DOHH2 (cell line): ENCODE results near the gene SOX11.

Experiments used
- CTCF ChIP-seq: fragments of 200-600 bp; sonication (generic); IDR thresholded peaks from one replicate; pipeline ENCODE4 v1.5.1; 2014; ENCODE audit warnings: antibody characterized with exemption, mild to moderate bottlenecking, low read depth, low read length; ENCODE audit not compliant: poor library complexity, severe bottlenecking
- EZH2phosphoT487 ChIP-seq: fragments of 200-600 bp; sonication (generic); IDR thresholded peaks from 2 replicates; pipeline ENCODE4 v1.6.1; 2017; ENCODE audit warnings: borderline replicate concordance, mild to moderate bottlenecking, antibody characterized with exemption, low read length, moderate library complexity, mixed read lengths

DNA sequence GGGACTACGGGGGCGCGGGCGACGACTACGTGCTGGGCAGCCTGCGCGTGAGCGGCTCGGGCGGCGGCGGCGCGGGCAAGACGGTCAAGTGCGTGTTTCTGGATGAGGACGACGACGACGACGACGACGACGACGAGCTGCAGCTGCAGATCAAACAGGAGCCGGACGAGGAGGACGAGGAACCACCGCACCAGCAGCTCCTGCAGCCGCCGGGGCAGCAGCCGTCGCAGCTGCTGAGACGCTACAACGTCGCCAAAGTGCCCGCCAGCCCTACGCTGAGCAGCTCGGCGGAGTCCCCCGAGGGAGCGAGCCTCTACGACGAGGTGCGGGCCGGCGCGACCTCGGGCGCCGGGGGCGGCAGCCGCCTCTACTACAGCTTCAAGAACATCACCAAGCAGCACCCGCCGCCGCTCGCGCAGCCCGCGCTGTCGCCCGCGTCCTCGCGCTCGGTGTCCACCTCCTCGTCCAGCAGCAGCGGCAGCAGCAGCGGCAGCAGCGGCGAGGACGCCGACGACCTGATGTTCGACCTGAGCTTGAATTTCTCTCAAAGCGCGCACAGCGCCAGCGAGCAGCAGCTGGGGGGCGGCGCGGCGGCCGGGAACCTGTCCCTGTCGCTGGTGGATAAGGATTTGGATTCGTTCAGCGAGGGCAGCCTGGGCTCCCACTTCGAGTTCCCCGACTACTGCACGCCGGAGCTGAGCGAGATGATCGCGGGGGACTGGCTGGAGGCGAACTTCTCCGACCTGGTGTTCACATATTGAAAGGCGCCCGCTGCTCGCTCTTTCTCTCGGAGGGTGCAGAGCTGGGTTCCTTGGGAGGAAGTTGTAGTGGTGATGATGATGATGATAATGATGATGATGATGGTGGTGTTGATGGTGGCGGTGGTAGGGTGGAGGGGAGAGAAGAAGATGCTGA lies 1.4 kb downstream of the SOX11 start:
- TF ChIP-seq CTCF (no peak), EZH2phosphoT487 (no peak)
